NCI-H69 (cell line): ENCODE measurements around the gene CCDC33.
A peak's percentile ranks its signal among the peaks of the same experiment; 100 is the strongest.

Experiments used
- DNase-seq: peaks from one replicate; lab custom pipeline; 2025; lab: John Stamatoyannopoulos, UW

Gene CCDC33

GRCh38 chr15:74259292-74259648 is 23.1 kb downstream of the CCDC33 start:
- DNase-seq: peak; percentile 28

GRCh38 chr15:74259821-74260607 is 23.9 kb downstream of the CCDC33 start:
- DNase-seq: no peak

GRCh38 chr15:74261041-74261440 is 24.9 kb downstream of the CCDC33 start:
- no peak for DNase-seq

GRCh38 chr15:74261685-74262084 is 25.6 kb downstream of the CCDC33 start:
- peak; percentile 36 for DNase-seq

- no peak for DNase-seq
These were observed 26.0 kb downstream of the CCDC33 start for GRCh38 chr15:74262151-74262550.

- peak; percentile 70 for DNase-seq
These were observed 26.5 kb downstream of the CCDC33 start for GRCh38 chr15:74262625-74263024.

- DNase-seq: no peak
These were observed 27.3 kb downstream of the CCDC33 start for GRCh38 chr15:74263466-74263865.

GRCh38 chr15:74264081-74264501 is 28.0 kb downstream of the CCDC33 start:
- DNase-seq: peak; percentile 73

- no peak for DNase-seq
These were observed 29.0 kb downstream of the CCDC33 start for GRCh38 chr15:74265046-74265639.

- no peak for DNase-seq
These were observed 31.9 kb downstream of the CCDC33 start for GRCh38 chr15:74268020-74268419.

GRCh38 chr15:74269362-74270035 is 33.4 kb downstream of the CCDC33 start:
- peak; percentile 63 for DNase-seq

GRCh38 chr15:74270155-74270554 is 34.0 kb downstream of the CCDC33 start:
- no peak for DNase-seq

- DNase-seq: no peak
These were observed 34.9 kb downstream of the CCDC33 start for GRCh38 chr15:74270854-74271520.

GRCh38 chr15:74272812-74273211 is 36.7 kb downstream of the CCDC33 start:
- no peak for DNase-seq

GRCh38 chr15:74274470-74275038 is 38.4 kb downstream of the CCDC33 start:
- no peak for DNase-seq

- peak; percentile 42 for DNase-seq
These were observed 39.8 kb downstream of the CCDC33 start for GRCh38 chr15:74275957-74276356.

- no peak for DNase-seq
These were observed 40.4 kb downstream of the CCDC33 start for GRCh38 chr15:74276560-74276959.

GRCh38 chr15:74277242-74277810 is 41.2 kb downstream of the CCDC33 start:
- peak; percentile 55 for DNase-seq

GRCh38 chr15:74278207-74278606 is 42.1 kb downstream of the CCDC33 start:
- DNase-seq: no peak

GRCh38 chr15:74281147-74282133 is 45.3 kb downstream of the CCDC33 start:
- no peak for DNase-seq

GRCh38 chr15:74283368-74283767 is 47.2 kb downstream of the CCDC33 start:
- peak; percentile 30 for DNase-seq
